Common myeloid progenitor, CD34-positive (primary cell): ENCODE results near the gene ZNF423.

Experiments
- CTCF ChIA-PET: fragments of 350-600 bp; sonication (Branson Sonifier 250); formaldehyde crosslinking; loops from one replicate; lab custom pipeline; 2021; ENCODE audit warnings: antibody characterized with exemption; lab: Charles Lee
- POLR2A ChIA-PET: fragments of 350-600 bp; sonication (Branson Sonifier 250); formaldehyde crosslinking; loops from one replicate; lab custom pipeline; 2021; ENCODE audit warnings: antibody characterized with exemption; lab: Charles Lee
- DNase-seq, 3 donors: peaks; one replicate each; pipeline versions ENCODE4 v3.0.0 to v3.0.0-alpha.2; 2013
- H3K27ac ChIP-seq, 2 experiments: 1 replicate in 1 of 2; 2 replicates in 1 of 2; pipeline ENCODE4 v1.7.0; 2013; ENCODE audit warnings: inconsistent platforms in 2 of 2, low read length in 2 of 2, mild to moderate bottlenecking in 2 of 2, low read depth in 1 of 2, moderate library complexity in 1 of 2; ENCODE audit not compliant: severe bottlenecking in 2 of 2, insufficient read depth in 1 of 2, poor library complexity in 1 of 2
- H3K27me3 ChIP-seq, 5 experiments: replicated peaks in 2 of 5; 1 replicate in 3 of 5; 2 replicates in 2 of 5; pipeline versions ENCODE4 v1.6.1 to v1.7.0; 2013; ENCODE audit warnings: low read length in 4 of 5, mild to moderate bottlenecking in 2 of 5, moderate library complexity in 2 of 5, inconsistent platforms in 1 of 5; ENCODE audit not compliant: insufficient read depth in 5 of 5, control insufficient read depth in 4 of 5
- H3K36me3 ChIP-seq, 4 experiments: 1 replicate in 2 of 4; 2 replicates in 2 of 4; pipeline versions ENCODE4 v1.6.1 to v1.7.0; 2013; ENCODE audit warnings: low read length in 3 of 4, control low read depth in 1 of 4, mild to moderate bottlenecking in 1 of 4; ENCODE audit not compliant: control insufficient read depth in 4 of 4, insufficient read depth in 4 of 4
- H3K4me1 ChIP-seq, 4 experiments: 1 replicate in 3 of 4; 2 replicates in 1 of 4; pipeline versions ENCODE4 v1.6.1 to v1.7.1; 2013; ENCODE audit warnings: low read length in 3 of 4, mild to moderate bottlenecking in 3 of 4, control low read depth in 1 of 4, inconsistent platforms in 1 of 4, moderate library complexity in 1 of 4; ENCODE audit not compliant: control insufficient read depth in 4 of 4, insufficient read depth in 4 of 4; ENCODE audit errors: control extremely low read depth in 1 of 4
- H3K4me3 ChIP-seq, 7 experiments: 1 replicate in 4 of 7; 2 replicates in 3 of 7; pipeline versions ENCODE4 v1.5.1 to v1.7.0; 2013; ENCODE audit warnings: mild to moderate bottlenecking in 7 of 7, low read length in 6 of 7, moderate library complexity in 6 of 7, inconsistent platforms in 2 of 7, low read depth in 2 of 7, control low read depth in 1 of 7; ENCODE audit not compliant: insufficient read depth in 4 of 7, control insufficient read depth in 1 of 7; ENCODE audit errors: extremely low read depth in 1 of 7
- H3K9me3 ChIP-seq, 5 experiments: 1 replicate in 4 of 5; 2 replicates in 1 of 5; pipeline versions ENCODE4 v1.6.1 to v1.7.1; 2013; ENCODE audit warnings: low read length in 4 of 5, mild to moderate bottlenecking in 2 of 5, inconsistent platforms in 1 of 5, low read depth in 1 of 5, moderate library complexity in 1 of 5; ENCODE audit not compliant: control insufficient read depth in 4 of 5, insufficient read depth in 2 of 5; ENCODE audit errors: control extremely low read depth in 1 of 5
- WGBS: methylation state at CpG from one replicate; pipeline ENCODE4 v1.1.5; 2013; ENCODE audit not compliant: insufficient coverage; 5-methylcytosine and 5-hydroxymethylcytosine counted together

The ZNF423 gene

DNA sequence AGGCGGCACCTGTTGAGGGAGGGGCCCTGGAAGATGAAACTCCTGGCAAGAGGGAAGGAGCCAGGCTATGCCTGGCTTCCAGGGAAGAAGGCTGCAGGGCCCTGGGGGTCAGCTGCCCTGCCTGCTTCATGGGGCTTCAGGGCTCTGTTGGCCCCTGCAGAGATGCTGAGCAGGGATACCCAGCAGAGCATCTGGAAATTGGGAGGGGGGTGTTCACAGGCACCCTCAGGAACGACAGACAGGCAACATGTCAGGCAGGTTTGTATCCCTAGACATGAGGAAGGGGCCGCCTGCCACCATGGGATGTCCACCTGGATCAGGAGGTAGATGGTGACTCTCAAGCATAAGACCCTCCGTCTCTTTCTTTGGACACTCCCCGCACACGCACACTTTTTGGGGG lies 13.8 kb upstream of the ZNF423 start:
- Histone ChIP-seq H3K27me3 (peaks cover 0 to 6% (median 0%) of the 10 kb centered on the region in 5 experiments), H3K9me3 (no peaks in the 10 kb centered on the region), H3K36me3 (no peaks in the 10 kb centered on the region), H3K27ac (no peak overlapping the region), H3K4me1 (no peaks in the 10 kb centered on the region), H3K4me3 (no peak overlapping the region)
- ChIA-PET POLR2A (no interaction called here), CTCF (no interaction called here)
- DNase-seq: no peak
- WGBS: 91% methylated on average over 6 of the region's 6 CpGs

DNA sequence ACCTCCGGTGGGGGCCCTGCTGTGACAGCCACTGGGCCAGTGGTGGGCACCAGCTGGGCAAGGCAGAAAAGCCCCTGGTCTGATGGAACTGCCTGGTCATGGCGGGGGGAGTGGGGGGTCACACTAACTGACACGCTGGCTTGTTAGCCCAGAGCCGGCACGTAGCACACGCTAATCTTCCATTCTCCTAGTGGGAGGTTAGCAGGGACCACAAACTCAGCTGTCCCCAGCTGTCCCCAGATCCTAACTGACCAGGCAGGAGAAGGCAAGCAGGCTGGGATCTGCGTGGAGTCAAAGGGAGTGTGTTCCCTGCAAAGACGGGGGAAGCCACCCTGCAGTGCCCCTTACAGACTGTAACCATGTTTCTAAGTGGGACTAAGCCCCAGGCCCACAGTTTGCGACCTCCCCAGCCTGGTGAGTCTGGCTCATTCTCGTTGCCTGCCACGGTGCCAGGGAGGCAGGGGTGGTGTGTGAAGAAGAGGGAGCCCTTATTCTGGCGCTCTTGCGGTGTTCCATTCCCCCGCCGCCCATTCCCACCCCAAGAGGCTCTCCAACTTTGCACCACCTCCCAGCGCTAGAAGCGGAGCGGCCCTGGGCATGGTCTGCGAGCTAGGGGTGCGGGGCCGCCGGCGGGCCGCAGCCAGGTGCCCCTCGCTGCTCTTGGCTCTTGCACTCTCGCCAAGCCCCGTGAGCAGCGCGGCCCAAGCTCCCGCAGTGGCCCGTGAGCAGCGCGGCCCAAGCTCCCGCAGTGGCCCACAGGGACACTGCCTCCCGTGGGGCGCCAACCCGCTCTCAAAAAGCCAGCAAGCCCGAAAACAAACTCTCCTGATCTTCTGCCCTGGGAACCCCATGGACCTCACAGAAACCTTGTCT lies 12.1 kb upstream of the ZNF423 start:
- no peak overlapping the region for H3K27ac ChIP-seq

DNA sequence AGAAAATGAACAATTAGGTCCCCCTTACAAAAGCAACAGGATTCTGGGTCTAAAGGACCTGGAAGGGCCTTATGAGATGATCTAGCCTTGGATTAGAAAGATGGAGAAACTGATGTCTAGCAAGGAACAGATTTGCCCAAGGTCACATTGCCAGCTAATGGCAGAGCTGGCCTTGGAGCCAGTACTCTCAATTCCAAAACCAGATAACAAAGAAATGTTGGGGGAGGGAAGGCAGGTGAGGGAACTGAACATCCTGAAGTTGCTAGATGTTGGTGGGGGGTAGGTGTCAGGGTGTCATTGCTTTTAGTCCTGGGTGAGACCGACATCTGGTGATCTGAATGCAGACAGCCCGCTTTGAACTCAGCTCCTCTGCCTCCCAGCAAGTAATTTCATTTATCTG lies 11.3 kb upstream of the ZNF423 start:
- Histone ChIP-seq H3K9me3 (no peaks in the 10 kb centered on the region), H3K4me1 (no peaks in the 10 kb centered on the region), H3K27me3 (peaks cover 0 to 4% (median 0%) of the 10 kb centered on the region in 5 experiments), H3K36me3 (no peaks in the 10 kb centered on the region), H3K4me3 (no peak overlapping the region), H3K27ac (no peak overlapping the region)
- no CpG with 5 or more reads among the region's 2 CpGs for WGBS
- ChIA-PET POLR2A (no interaction called here), CTCF (interaction anchor here (1.1 to 3.7 kb wide), 3 partner anchors 8 to 10 kb away, joined by 3 to 17 read pairs (median 4); no protein-coding TSS in a partner anchor)
- DNase-seq: no peak

More for the DNA sequence above, 12.1 kb upstream of the ZNF423 start:
- CTCF ChIA-PET: interaction anchor here (1.4 to 3.7 kb wide), 3 partner anchors 9 to 11 kb away, joined by 3 to 17 read pairs (median 4); no protein-coding TSS in a partner anchor
- WGBS: 89% methylated on average over 29 of the region's 38 CpGs
- Histone ChIP-seq H3K4me3 (no peak overlapping the region), H3K9me3 (no peaks in the 10 kb centered on the region), H3K27me3 (peaks cover 0 to 4% (median 0%) of the 10 kb centered on the region in 5 experiments), H3K4me1 (no peaks in the 10 kb centered on the region), H3K36me3 (no peaks in the 10 kb centered on the region)
- DNase-seq: no peak
- POLR2A ChIA-PET: no interaction called here

DNA sequence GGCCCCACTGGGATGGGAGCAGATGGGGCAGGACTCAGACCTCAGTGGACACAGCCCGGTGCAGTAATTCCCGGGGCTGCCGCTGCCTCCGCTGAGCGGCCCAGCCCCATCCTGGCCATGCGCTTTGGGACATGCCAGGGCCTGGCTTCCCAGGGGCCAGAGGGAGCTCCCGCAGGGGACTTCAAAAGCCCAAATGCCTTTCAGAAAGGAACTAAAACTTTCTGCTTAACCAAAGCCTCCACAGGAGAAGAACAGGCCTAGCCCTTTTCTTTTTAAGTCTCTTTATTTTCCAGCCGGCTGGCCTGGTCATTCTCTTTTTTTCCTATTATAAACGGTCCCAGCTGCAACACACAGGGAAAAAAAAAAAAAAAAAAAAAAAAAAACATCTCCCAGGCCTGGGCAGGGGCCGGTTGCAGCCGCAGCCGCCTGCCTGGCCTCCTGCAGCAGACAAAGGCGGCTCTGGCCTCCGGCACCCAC lies 10.7 kb upstream of the ZNF423 start:
- 98% methylated on average over 14 of the region's 14 CpGs for WGBS
- Histone ChIP-seq H3K9me3 (no peaks in the 10 kb centered on the region), H3K4me3 (no peak overlapping the region), H3K36me3 (no peaks in the 10 kb centered on the region), H3K4me1 (no peaks in the 10 kb centered on the region), H3K27ac (no peak overlapping the region), H3K27me3 (peaks cover 0 to 6% (median 0%) of the 10 kb centered on the region in 5 experiments)
- POLR2A ChIA-PET: no interaction called here
- DNase-seq: no peak
- CTCF ChIA-PET: interaction anchor here (0.6 to 3.7 kb wide), 3 partner anchors 9 to 26 kb away, joined by 3 to 17 read pairs (median 3); no protein-coding TSS in a partner anchor

DNA sequence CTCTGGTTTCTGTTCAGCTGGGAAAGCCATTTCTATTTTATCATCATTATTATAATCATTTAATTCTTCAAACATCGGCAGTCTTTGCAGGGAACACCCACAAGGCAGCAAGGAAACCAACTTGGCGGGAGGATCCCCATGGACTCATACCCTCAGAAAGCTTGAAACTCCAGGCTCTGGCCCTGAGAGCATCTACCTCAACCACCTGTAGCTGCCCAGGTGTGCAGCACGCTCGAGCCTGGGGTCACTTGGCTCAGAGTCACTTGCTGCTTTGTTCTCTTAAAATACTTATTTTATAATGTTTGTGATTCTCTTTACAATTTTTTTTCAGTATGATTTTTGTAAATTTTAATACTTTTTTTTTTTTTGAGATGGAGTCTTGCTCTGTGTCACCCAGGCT lies 6.8 kb upstream of the ZNF423 start:
- Histone ChIP-seq H3K36me3 (no peaks in the 10 kb centered on the region), H3K27me3 (peaks cover 0 to 27% (median 14%) of the 10 kb centered on the region in 5 experiments), H3K27ac (no peak overlapping the region), H3K4me3 (no peak overlapping the region), H3K4me1 (peaks cover 0 to 19% (median 14%) of the 10 kb centered on the region in 4 experiments), H3K9me3 (peaks cover 0 to 3% (median 0%) of the 10 kb centered on the region in 5 experiments)
- 89% methylated on average over 1 of the region's 4 CpGs for WGBS
- ChIA-PET POLR2A (interaction anchor here (0.6 kb wide), 1 partner anchor 238 kb away, joined by 4 read pairs; no protein-coding TSS in a partner anchor), CTCF (interaction anchor here (0.6 to 1.8 kb wide), 3 partner anchors 14 to 395 kb away, joined by 3 to 13 read pairs (median 3); no protein-coding TSS in a partner anchor)
- no peak for DNase-seq

DNA sequence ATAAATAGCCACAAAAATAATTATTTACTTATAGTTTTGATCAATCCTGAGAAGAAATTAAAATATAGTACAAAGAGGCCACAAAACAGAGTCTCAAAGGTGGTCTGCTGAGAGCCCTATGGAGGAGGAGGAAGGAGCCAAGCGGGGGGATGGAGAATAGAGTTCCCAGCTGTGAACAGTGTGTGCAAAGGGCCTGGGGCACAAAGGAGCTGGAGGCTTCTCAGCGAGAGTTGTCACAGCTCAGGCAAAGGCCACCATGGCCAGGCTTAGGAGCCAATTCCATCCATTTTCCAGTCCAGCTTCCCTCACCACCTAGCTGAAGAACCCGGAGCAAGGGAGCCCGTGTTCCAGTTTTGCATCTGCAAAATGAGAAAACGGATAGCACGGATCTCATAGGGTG lies 5.4 kb upstream of the ZNF423 start:
- Histone ChIP-seq H3K9me3 (peaks cover 0 to 3% (median 0%) of the 10 kb centered on the region in 5 experiments), H3K27me3 (peaks cover 0 to 32% (median 17%) of the 10 kb centered on the region in 5 experiments), H3K4me1 (peaks cover 0 to 27% (median 23%) of the 10 kb centered on the region in 4 experiments), H3K4me3 (no peak overlapping the region), H3K27ac (no peak overlapping the region), H3K36me3 (no peaks in the 10 kb centered on the region)
- no peak for DNase-seq
- ChIA-PET POLR2A (no interaction called here), CTCF (interaction anchor here (0.9 to 1.4 kb wide), 2 partner anchors 23 to 269 kb away, joined by 3 to 6 read pairs; no protein-coding TSS in a partner anchor)
- WGBS: 95% methylated on average over 6 of the region's 6 CpGs
